GM23338 (cell line): ENCODE measurements around the gene COL20A1. TPM values are rescaled to one million over a fixed set of nuclear protein-coding genes. Genes with fewer than 3 reads are reported as not detected.

Source experiments
- ATAC-seq: fragments of 200-7000 bp; cut with Tn5 transposase; 3 replicates; pipeline ENCODE4 v1.9.1; 2020
- DNase-seq: peaks from one replicate; pipeline ENCODE4 v3.0.0-alpha.2; 2015; ENCODE audit warnings: low spot score
- H2AFZ ChIP-seq: fragments of 200-600 bp; sonication (generic); 2 replicates; pipeline ENCODE4 v1.8.0; 2016; ENCODE audit warnings: antibody characterized with exemption, mild to moderate bottlenecking, moderate library complexity
- H3F3A ChIP-seq: fragments of 200-600 bp; sonication (generic); replicated peaks from 2 replicates; pipeline ENCODE4 v1.8.0; 2017; ENCODE audit warnings: antibody characterized with exemption, mixed run types, low read depth
- H3K27ac ChIP-seq: fragments of 200-600 bp; sonication (generic); 2 replicates; pipeline ENCODE4 v1.6.1; 2016; ENCODE audit warnings: low read depth
- H3K27me3 ChIP-seq: fragments of 200-600 bp; sonication (generic); 2 replicates; pipeline ENCODE4 v1.8.0; 2016; ENCODE audit warnings: mild to moderate bottlenecking, mixed run types, moderate library complexity; ENCODE audit not compliant: insufficient read depth
- H3K36me3 ChIP-seq: fragments of 200-600 bp; sonication (generic); 2 replicates; pipeline ENCODE4 v1.8.0; 2016; ENCODE audit warnings: mild to moderate bottlenecking; ENCODE audit not compliant: insufficient read depth
- H3K4me1 ChIP-seq: fragments of 200-600 bp; sonication (generic); 2 replicates; pipeline ENCODE4 v1.8.0; 2016; ENCODE audit warnings: mild to moderate bottlenecking, moderate library complexity; ENCODE audit not compliant: insufficient read depth
- H3K4me2 ChIP-seq: fragments of 200-600 bp; sonication (generic); 2 replicates; pipeline ENCODE4 v1.7.1; 2017; ENCODE audit warnings: mixed run types
- H3K4me3 ChIP-seq: fragments of 200-600 bp; sonication (generic); 2 replicates; pipeline ENCODE4 v1.6.1; 2016; ENCODE audit warnings: mixed run types
- H3K79me2 ChIP-seq: fragments of 200-600 bp; sonication (generic); replicated peaks from 2 replicates; pipeline ENCODE4 v1.8.0; 2017; ENCODE audit warnings: mild to moderate bottlenecking; ENCODE audit not compliant: insufficient read depth
- H3K9me2 ChIP-seq: fragments of 200-600 bp; sonication (generic); 2 replicates; pipeline ENCODE4 v1.8.0; 2017; ENCODE audit not compliant: insufficient read depth
- H4K20me1 ChIP-seq: fragments of 200-600 bp; sonication (generic); replicated peaks from 2 replicates; pipeline ENCODE4 v1.8.0; 2017; ENCODE audit warnings: mild to moderate bottlenecking; ENCODE audit not compliant: insufficient read depth
- H3K27ac Mint-ChIP-seq: 2 replicates; pipeline ENCODE4 v1.8.0; 2020; ENCODE audit warnings: inconsistent platforms, mild to moderate bottlenecking, moderate library complexity, mixed read lengths
- H3K27me3 Mint-ChIP-seq: 3 replicates; pipeline ENCODE4 v1.8.0; 2022; ENCODE audit warnings: low read depth, mild to moderate bottlenecking, moderate library complexity, mixed read lengths, inconsistent platforms; ENCODE audit not compliant: insufficient read depth, poor library complexity
- H3K36me3 Mint-ChIP-seq: 3 replicates; pipeline ENCODE4 v1.8.0; 2021; ENCODE audit warnings: low read depth, mild to moderate bottlenecking, inconsistent platforms, moderate library complexity, mixed read lengths
- H3K4me1 Mint-ChIP-seq: 3 replicates; pipeline ENCODE4 v1.8.0; 2020; ENCODE audit warnings: mild to moderate bottlenecking, inconsistent platforms, mixed read lengths
- H3K4me3 Mint-ChIP-seq: 3 replicates; pipeline ENCODE4 v1.8.0; 2021; ENCODE audit warnings: moderate library complexity, mild to moderate bottlenecking, inconsistent platforms, mixed read lengths
- H3K9me3 Mint-ChIP-seq: 3 replicates; pipeline ENCODE4 v1.8.0; 2020; ENCODE audit warnings: moderate library complexity, mild to moderate bottlenecking, inconsistent platforms, mixed read lengths
- CREB1 ChIP-seq: fragments of 250-450 bp; sonication (Bioruptor Pico); IDR thresholded peaks from 2 replicates; pipeline ENCODE4 v1.5.0; 2020; ENCODE audit warnings: low read depth, mild to moderate bottlenecking, moderate library complexity
- CTCF ChIP-seq, 2 experiments: fragments of 200-600 bp in 1 of 2; sonication (generic) in 1 of 2; conservative IDR thresholded peaks; 2 replicates each; pipeline versions ENCODE4 v1.5.1 to v1.6.1; 2016 to 2017; ENCODE audit warnings: antibody characterized with exemption in 2 of 2, low read depth in 2 of 2, mild to moderate bottlenecking in 2 of 2, moderate library complexity in 1 of 2
- ETS1 ChIP-seq: IDR thresholded peaks from 2 replicates; pipeline ENCODE4 v1.6.1; 2016; ENCODE audit warnings: antibody characterized with exemption
- EZH2 ChIP-seq: fragments of 200-600 bp; sonication (generic); IDR thresholded peaks from one replicate; pipeline ENCODE4 v1.8.0; 2017; ENCODE audit warnings: antibody characterized with exemption, mild to moderate bottlenecking, low read depth; ENCODE audit not compliant: unreplicated experiment
- EZH2phosphoT487 ChIP-seq: fragments of 200-600 bp; sonication (generic); IDR thresholded peaks from one replicate; pipeline ENCODE4 v1.8.1; 2018; ENCODE audit warnings: antibody characterized with exemption; ENCODE audit not compliant: unreplicated experiment
- JUNB ChIP-seq: IDR thresholded peaks from one replicate; pipeline ENCODE4 v1.6.1; 2016; ENCODE audit warnings: antibody characterized with exemption; ENCODE audit not compliant: unreplicated experiment
- NANOG ChIP-seq: IDR thresholded peaks from 2 replicates; pipeline ENCODE4 v1.6.1; 2016; ENCODE audit warnings: antibody characterized with exemption, borderline replicate concordance
- POLR2AphosphoS5 ChIP-seq: IDR thresholded peaks from 2 replicates; pipeline ENCODE4 v1.6.1; 2016; ENCODE audit warnings: antibody characterized with exemption, low read depth
- REST ChIP-seq: IDR thresholded peaks from one replicate; pipeline ENCODE4 v1.6.1; 2018; ENCODE audit warnings: antibody characterized with exemption; ENCODE audit not compliant: unreplicated experiment
- STAT1 ChIP-seq: IDR thresholded peaks from one replicate; pipeline ENCODE4 v1.6.1; 2016; ENCODE audit warnings: antibody characterized with exemption; ENCODE audit not compliant: unreplicated experiment
- ZNF114 ChIP-seq: fragments of 250-450 bp; sonication (Bioruptor Pico); IDR thresholded peaks from 2 replicates; pipeline ENCODE4 v1.5.0; 2020; ENCODE audit warnings: mild to moderate bottlenecking, moderate library complexity
- ZNF331 ChIP-seq: fragments of 250-450 bp; sonication (Bioruptor Pico); IDR thresholded peaks from 2 replicates; pipeline ENCODE4 v1.5.0; 2020; ENCODE audit warnings: low read depth, mild to moderate bottlenecking, moderate library complexity
- polyA plus RNA-seq: library from polyadenylated mRNA; unstranded; fragments of >200 nt; fragmentation: Nextera tagmentation; extraction: Ambion mirVana; gene quantifications from 2 replicates; pipeline ENCODE4 v1.2.1, GENCODE V29; 2016
- total RNA-seq: library from RNA; depleted of rRNA; stranded (reverse); fragments of >200 nt; shearing (Covaris generic); gene quantifications from 2 replicates; pipeline ENCODE4 v1.2.3, GENCODE V29; 2014
- TF ChIP-seq, protein P1 (sequence below): fragments of 250-450 bp; sonication (Bioruptor Pico); IDR thresholded peaks from 2 replicates; pipeline ENCODE4 v1.5.0; 2020; ENCODE audit warnings: mild to moderate bottlenecking, moderate library complexity

Gene COL20A1
- total and polyA plus RNA-seq, 2 experiments from 2014 or later = 0.28 to 0.79 TPM

- Mint-ChIP-seq H3K4me3 (no peak overlapping the region), H3K4me1 (peaks cover 4% of the 10 kb centered on the region; the same call in 1 of the 3 replicates), H3K27ac (no peak overlapping the region), H3K36me3 (no peaks in the 10 kb centered on the region), H3K9me3 (peaks cover 3% of the 10 kb centered on the region; the same call in 1 of the 3 replicates), H3K27me3 (no peaks in the 10 kb centered on the region)
- Histone ChIP-seq H3K9me2 (no peaks in the 10 kb centered on the region), H3K79me2 (no peaks in the 10 kb centered on the region), H3F3A (no peaks in the 10 kb centered on the region), H3K4me1 (no peaks in the 10 kb centered on the region), H3K4me3 (no peak overlapping the region), H3K27me3 (no peaks in the 10 kb centered on the region), H3K36me3 (no peaks in the 10 kb centered on the region), H3K4me2 (no peak overlapping the region), H3K27ac (no peak overlapping the region), H4K20me1 (no peaks in the 10 kb centered on the region), H2AFZ (no peak overlapping the region)
- TF ChIP-seq POLR2AphosphoS5 = no peak
- no peak for TF ChIP-seq NANOG
- TF ChIP-seq REST = no peak
- TF ChIP-seq, protein P1, sequence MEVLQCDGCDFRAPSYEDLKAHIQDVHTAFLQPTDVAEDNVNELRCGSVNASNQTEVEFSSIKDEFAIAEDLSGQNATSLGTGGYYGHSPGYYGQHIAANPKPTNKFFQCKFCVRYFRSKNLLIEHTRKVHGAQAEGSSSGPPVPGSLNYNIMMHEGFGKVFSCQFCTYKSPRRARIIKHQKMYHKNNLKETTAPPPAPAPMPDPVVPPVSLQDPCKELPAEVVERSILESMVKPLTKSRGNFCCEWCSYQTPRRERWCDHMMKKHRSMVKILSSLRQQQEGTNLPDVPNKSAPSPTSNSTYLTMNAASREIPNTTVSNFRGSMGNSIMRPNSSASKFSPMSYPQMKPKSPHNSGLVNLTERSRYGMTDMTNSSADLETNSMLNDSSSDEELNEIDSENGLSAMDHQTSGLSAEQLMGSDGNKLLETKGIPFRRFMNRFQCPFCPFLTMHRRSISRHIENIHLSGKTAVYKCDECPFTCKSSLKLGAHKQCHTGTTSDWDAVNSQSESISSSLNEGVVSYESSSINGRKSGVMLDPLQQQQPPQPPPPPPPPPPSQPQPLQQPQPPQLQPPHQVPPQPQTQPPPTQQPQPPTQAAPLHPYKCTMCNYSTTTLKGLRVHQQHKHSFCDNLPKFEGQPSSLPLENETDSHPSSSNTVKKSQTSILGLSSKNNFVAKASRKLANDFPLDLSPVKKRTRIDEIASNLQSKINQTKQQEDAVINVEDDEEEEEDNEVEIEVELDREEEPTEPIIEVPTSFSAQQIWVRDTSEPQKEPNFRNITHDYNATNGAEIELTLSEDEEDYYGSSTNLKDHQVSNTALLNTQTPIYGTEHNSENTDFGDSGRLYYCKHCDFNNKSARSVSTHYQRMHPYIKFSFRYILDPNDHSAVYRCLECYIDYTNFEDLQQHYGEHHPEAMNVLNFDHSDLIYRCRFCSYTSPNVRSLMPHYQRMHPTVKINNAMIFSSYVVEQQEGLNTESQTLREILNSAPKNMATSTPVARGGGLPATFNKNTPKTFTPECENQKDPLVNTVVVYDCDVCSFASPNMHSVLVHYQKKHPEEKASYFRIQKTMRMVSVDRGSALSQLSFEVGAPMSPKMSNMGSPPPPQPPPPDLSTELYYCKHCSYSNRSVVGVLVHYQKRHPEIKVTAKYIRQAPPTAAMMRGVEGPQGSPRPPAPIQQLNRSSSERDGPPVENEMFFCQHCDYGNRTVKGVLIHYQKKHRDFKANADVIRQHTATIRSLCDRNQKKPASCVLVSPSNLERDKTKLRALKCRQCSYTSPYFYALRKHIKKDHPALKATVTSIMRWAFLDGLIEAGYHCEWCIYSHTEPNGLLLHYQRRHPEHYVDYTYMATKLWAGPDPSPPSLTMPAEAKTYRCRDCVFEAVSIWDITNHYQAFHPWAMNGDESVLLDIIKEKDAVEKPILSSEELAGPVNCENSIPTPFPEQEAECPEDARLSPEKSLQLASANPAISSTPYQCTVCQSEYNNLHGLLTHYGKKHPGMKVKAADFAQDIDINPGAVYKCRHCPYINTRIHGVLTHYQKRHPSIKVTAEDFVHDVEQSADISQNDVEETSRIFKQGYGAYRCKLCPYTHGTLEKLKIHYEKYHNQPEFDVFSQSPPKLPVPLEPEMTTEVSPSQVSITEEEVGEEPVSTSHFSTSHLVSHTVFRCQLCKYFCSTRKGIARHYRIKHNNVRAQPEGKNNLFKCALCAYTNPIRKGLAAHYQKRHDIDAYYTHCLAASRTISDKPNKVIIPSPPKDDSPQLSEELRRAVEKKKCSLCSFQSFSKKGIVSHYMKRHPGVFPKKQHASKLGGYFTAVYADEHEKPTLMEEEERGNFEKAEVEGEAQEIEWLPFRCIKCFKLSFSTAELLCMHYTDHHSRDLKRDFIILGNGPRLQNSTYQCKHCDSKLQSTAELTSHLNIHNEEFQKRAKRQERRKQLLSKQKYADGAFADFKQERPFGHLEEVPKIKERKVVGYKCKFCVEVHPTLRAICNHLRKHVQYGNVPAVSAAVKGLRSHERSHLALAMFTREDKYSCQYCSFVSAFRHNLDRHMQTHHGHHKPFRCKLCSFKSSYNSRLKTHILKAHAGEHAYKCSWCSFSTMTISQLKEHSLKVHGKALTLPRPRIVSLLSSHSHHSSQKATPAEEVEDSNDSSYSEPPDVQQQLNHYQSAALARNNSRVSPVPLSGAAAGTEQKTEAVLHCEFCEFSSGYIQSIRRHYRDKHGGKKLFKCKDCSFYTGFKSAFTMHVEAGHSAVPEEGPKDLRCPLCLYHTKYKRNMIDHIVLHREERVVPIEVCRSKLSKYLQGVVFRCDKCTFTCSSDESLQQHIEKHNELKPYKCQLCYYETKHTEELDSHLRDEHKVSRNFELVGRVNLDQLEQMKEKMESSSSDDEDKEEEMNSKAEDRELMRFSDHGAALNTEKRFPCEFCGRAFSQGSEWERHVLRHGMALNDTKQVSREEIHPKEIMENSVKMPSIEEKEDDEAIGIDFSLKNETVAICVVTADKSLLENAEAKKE (CRISPR knock-in tag) = no peak
- no peak for TF ChIP-seq EZH2phosphoT487
- no peak for TF ChIP-seq CTCF (conservative IDR thresholded peaks at IDR 0.05; ENCODE audit: low read depth in 2 of 2)
- TF ChIP-seq CREB1 = no peak
- no peak for TF ChIP-seq ZNF331 (CRISPR knock-in tag)
- no peak for TF ChIP-seq EZH2
- TF ChIP-seq ETS1 = no peak
- no peak for TF ChIP-seq ZNF114 (CRISPR knock-in tag)
- no peak for TF ChIP-seq JUNB
- no peak for TF ChIP-seq STAT1
- no peak for ATAC-seq
- no peak for DNase-seq
Measured at GRCh38 chr20:63344616-63345327, 51.8 kb downstream of the COL20A1 start.
